CD14-positive monocyte (primary cell): Measurements from ENCODE around the gene CDH23. TPM values are rescaled to one million over a fixed set of nuclear protein-coding genes. Genes with fewer than 3 reads are reported as not detected.

Experiments
- DNase-seq, 3 donors: peaks; one replicate each; pipeline ENCODE4 v3.0.0-alpha.2; 2011 to 2022
- H2AFZ ChIP-seq: 2 replicates; pipeline ENCODE4 v1.6.0; 2012; ENCODE audit warnings: mild to moderate bottlenecking, low read depth, low read length, inconsistent platforms; ENCODE audit not compliant: insufficient read depth, poor library complexity, severe bottlenecking
- H3K27ac ChIP-seq, 2 donors: 1 replicate in 1 of 2; 2 replicates in 1 of 2; pipeline ENCODE4 v1.5.1; 2012 to 2013; ENCODE audit warnings: low read length in 2 of 2, control low read depth in 1 of 2, inconsistent platforms in 1 of 2, low read depth in 1 of 2, mild to moderate bottlenecking in 1 of 2
- H3K27me3 ChIP-seq, 2 donors: one replicate each; pipeline versions ENCODE4 v1.6.0 to v1.6.1; 2011 to 2013; ENCODE audit warnings: low read length in 2 of 2; ENCODE audit not compliant: control insufficient read depth in 2 of 2, insufficient read depth in 2 of 2
- H3K36me3 ChIP-seq, 2 donors: replicated peaks in 1 of 2; 1 replicate in 1 of 2; 2 replicates in 1 of 2; pipeline versions ENCODE4 v1.5.1 to v1.6.1; 2012 to 2013; ENCODE audit warnings: low read length in 2 of 2, control low read depth in 1 of 2, inconsistent platforms in 1 of 2, mild to moderate bottlenecking in 1 of 2; ENCODE audit not compliant: insufficient read depth in 2 of 2, control insufficient read depth in 1 of 2
- H3K4me1 ChIP-seq, 2 donors: 1 replicate in 1 of 2; 2 replicates in 1 of 2; pipeline versions ENCODE4 v1.5.1 to v1.6.1; 2012 to 2013; ENCODE audit warnings: low read length in 2 of 2, control low read depth in 1 of 2, inconsistent platforms in 1 of 2, mild to moderate bottlenecking in 1 of 2, moderate library complexity in 1 of 2; ENCODE audit not compliant: insufficient read depth in 2 of 2, control insufficient read depth in 1 of 2
- H3K4me2 ChIP-seq: replicated peaks from 2 replicates; pipeline ENCODE3; 2012; ENCODE audit warnings: low read length, moderate library complexity, mild to moderate bottlenecking; ENCODE audit not compliant: poor library complexity, severe bottlenecking; ENCODE audit errors: extremely low read depth
- H3K4me3 ChIP-seq, 3 experiments: fragments of 200-600 bp in 1 of 3; sonication (generic) in 1 of 3; replicated peaks in 1 of 3; 1 replicate in 2 of 3; 2 replicates in 1 of 3; pipeline ENCODE4 v1.5.1; 2011 to 2013; ENCODE audit warnings: low read length in 3 of 3, mild to moderate bottlenecking in 3 of 3, control low read depth in 2 of 3, low read depth in 2 of 3, inconsistent platforms in 1 of 3, moderate library complexity in 1 of 3
- H3K79me2 ChIP-seq: 2 replicates; pipeline ENCODE4 v1.6.0; 2012; ENCODE audit warnings: mild to moderate bottlenecking, control low read depth, inconsistent platforms, low read length, moderate library complexity; ENCODE audit not compliant: insufficient read depth
- H3K9ac ChIP-seq: 2 replicates; pipeline ENCODE4 v1.6.0; 2017; ENCODE audit warnings: low read length, mild to moderate bottlenecking; ENCODE audit not compliant: insufficient read depth, poor library complexity, severe bottlenecking
- H3K9me3 ChIP-seq, 2 donors: replicated peaks in 1 of 2; 1 replicate in 1 of 2; 2 replicates in 1 of 2; pipeline versions ENCODE4 v1.5.1 to v1.6.1; 2012 to 2013; ENCODE audit warnings: low read length in 2 of 2, control low read depth in 1 of 2; ENCODE audit not compliant: control insufficient read depth in 1 of 2, insufficient read depth in 1 of 2
- H4K20me1 ChIP-seq: 2 replicates; pipeline ENCODE4 v1.6.0; 2012; ENCODE audit warnings: mild to moderate bottlenecking, low read length, control low read depth, moderate library complexity; ENCODE audit not compliant: insufficient read depth
- H3K27ac Mint-ChIP-seq, 7 donors: one replicate each; pipeline ENCODE4 v1.8.0; 2020; ENCODE audit warnings: mild to moderate bottlenecking in 7 of 7, mixed read lengths in 7 of 7, moderate library complexity in 6 of 7, inconsistent platforms in 2 of 7
- H3K27me3 Mint-ChIP-seq, 3 donors: one replicate each; pipeline ENCODE4 v1.8.0; 2021 to 2022; ENCODE audit warnings: low read depth in 3 of 3, mild to moderate bottlenecking in 3 of 3, mixed read lengths in 3 of 3, moderate library complexity in 3 of 3, inconsistent platforms in 1 of 3
- H3K36me3 Mint-ChIP-seq, 2 donors: one replicate each; pipeline ENCODE4 v1.8.0; 2020; ENCODE audit warnings: mixed read lengths in 2 of 2, inconsistent platforms in 1 of 2, mild to moderate bottlenecking in 1 of 2
- H3K4me1 Mint-ChIP-seq: one replicate; pipeline ENCODE4 v1.8.0; 2020; ENCODE audit warnings: mild to moderate bottlenecking, mixed read lengths
- H3K4me3 Mint-ChIP-seq, 2 donors: one replicate each; pipeline ENCODE4 v1.8.0; 2020; ENCODE audit warnings: mild to moderate bottlenecking in 2 of 2, mixed read lengths in 2 of 2, moderate library complexity in 1 of 2
- H3K9me3 Mint-ChIP-seq, 7 donors: one replicate each; pipeline ENCODE4 v1.8.0; 2020 to 2022; ENCODE audit warnings: mixed read lengths in 7 of 7, mild to moderate bottlenecking in 6 of 7, moderate library complexity in 6 of 7, inconsistent platforms in 2 of 7
- WGBS: methylation state at CpG from one replicate; pipeline ENCODE4 v1.1.5; 2013; ENCODE audit warnings: missing lambda C conversion rate; ENCODE audit not compliant: insufficient coverage; 5-methylcytosine and 5-hydroxymethylcytosine counted together
- intact Hi-C, 2 donors: fragments of 100-400 bp; cut with micrococcal nuclease; formaldehyde crosslinking; loops; one replicate each; pipeline versions ENCODE4 v1.15.0 to v1.15.1; 2023
- polyA plus RNA-seq, 3 donors: library from polyadenylated mRNA; depleted of rRNA in 1 of 3; unstranded in 2 of 3; stranded (reverse) in 1 of 3; fragments of 300-500 nt in 2 of 3; fragments of >200 nt in 1 of 3; fragmentation: Illumina TruSeq in 2 of 3; gene quantifications; 1 replicate in 2 of 3; 2 replicates in 1 of 3; pipeline ENCODE4 v1.2.3, GENCODE V29; 2012 to 2021
- TF ChIP-seq, protein P1 (sequence below): fragments of 200-600 bp; IDR thresholded peaks from one replicate; pipeline ENCODE4 v1.8.0; 2022; ENCODE audit warnings: antibody characterized with exemption, mild to moderate bottlenecking

The CDH23 gene
- polyA plus RNA-seq, 3 donors: 8.2 to 36.2 (median 10.5) TPM

DNA sequence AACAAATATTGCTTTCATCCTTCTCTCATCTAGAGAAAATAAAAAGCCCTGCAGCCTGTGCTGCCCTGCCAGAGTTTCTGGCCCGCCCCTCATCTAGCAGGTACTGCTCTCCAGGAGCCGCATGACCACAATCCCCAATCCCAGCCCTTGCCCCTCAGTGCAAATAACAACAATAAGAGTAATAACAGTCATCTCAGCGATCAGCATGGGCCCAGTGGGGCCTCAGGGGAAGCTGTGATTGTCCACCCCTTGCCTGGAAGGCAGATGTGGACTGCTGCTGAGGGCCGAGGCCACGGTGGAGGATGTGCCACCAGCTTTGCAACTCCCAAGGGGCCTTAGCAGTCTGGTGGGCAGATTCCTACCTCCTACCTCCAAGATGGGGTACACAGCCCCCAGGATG is 106.1 kb downstream of the CDH23 start:
- Mint-ChIP-seq H3K4me1 (peaks cover 23% of the 10 kb centered on the region), H3K9me3 (peaks cover 0 to 4% (median 0%) of the 10 kb centered on the region in 7 donors), H3K36me3 (no peaks in the 10 kb centered on the region), H3K27ac (no peak overlapping the region), H3K27me3 (peaks cover 0 to 3% (median 2%) of the 10 kb centered on the region in 3 donors), H3K4me3 (no peak overlapping the region)
- Histone ChIP-seq H2AFZ (no peak overlapping the region), H3K9me3 (no peaks in the 10 kb centered on the region), H3K4me1 (peaks cover 8 to 21% of the 10 kb centered on the region in 2 donors), H3K4me2 (no peak overlapping the region), H3K27ac (no peak overlapping the region), H3K4me3 (no peak overlapping the region), H3K9ac (no peak overlapping the region), H3K27me3 (no peaks in the 10 kb centered on the region), H3K79me2 (no peaks in the 10 kb centered on the region), H3K36me3 (no peaks in the 10 kb centered on the region), H4K20me1 (no peaks in the 10 kb centered on the region)
- intact Hi-C loops: no loop called here
- DNase-seq: no peak
- TF ChIP-seq, protein P1, sequence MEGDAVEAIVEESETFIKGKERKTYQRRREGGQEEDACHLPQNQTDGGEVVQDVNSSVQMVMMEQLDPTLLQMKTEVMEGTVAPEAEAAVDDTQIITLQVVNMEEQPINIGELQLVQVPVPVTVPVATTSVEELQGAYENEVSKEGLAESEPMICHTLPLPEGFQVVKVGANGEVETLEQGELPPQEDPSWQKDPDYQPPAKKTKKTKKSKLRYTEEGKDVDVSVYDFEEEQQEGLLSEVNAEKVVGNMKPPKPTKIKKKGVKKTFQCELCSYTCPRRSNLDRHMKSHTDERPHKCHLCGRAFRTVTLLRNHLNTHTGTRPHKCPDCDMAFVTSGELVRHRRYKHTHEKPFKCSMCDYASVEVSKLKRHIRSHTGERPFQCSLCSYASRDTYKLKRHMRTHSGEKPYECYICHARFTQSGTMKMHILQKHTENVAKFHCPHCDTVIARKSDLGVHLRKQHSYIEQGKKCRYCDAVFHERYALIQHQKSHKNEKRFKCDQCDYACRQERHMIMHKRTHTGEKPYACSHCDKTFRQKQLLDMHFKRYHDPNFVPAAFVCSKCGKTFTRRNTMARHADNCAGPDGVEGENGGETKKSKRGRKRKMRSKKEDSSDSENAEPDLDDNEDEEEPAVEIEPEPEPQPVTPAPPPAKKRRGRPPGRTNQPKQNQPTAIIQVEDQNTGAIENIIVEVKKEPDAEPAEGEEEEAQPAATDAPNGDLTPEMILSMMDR: no peak
- WGBS: 96% methylated on average over 4 of the region's 5 CpGs

DNA sequence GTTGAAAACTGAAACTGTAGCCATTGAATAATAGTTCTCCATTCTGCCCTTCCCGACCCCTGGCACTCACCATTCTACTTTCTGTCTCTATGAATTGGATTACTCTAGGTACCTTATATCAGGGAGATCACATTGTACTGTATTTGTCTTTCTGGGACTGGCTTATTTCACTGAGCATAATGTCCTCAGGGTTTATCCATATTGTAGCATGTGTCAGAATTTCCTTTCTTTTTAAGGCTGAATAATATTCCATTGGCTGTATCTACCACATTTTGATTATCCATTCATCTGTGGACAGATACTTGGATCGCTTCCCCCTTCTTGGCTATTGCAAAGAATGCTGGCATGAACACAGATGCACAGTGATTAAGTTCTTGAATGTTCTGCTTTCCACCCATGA is 107.4 kb downstream of the CDH23 start:
- peaks cover 0 to 5% (median 2%) of the 10 kb centered on the region in 3 donors for H3K27me3 Mint-ChIP-seq
- TF ChIP-seq, protein P1: no peak
- peak overlapping the region in 1 of 7 donors; percentile 53 for H3K27ac Mint-ChIP-seq
- no peak for DNase-seq
- no peak overlapping the region for H3K4me2 ChIP-seq
- no peaks in the 10 kb centered on the region for H3K79me2 ChIP-seq
- no peak overlapping the region for H3K9ac ChIP-seq
- intact Hi-C loops: no loop called here
- H3K4me3 ChIP-seq: no peak overlapping the region
- H3K9me3 Mint-ChIP-seq: peaks cover 0 to 4% (median 0%) of the 10 kb centered on the region in 7 donors
- no peak overlapping the region for H3K27ac ChIP-seq
- H3K36me3 Mint-ChIP-seq: no peaks in the 10 kb centered on the region
- WGBS: no CpG with 5 or more reads among the region's 2 CpGs
- H2AFZ ChIP-seq: no peak overlapping the region
- no peaks in the 10 kb centered on the region for H3K9me3 ChIP-seq
- H3K4me1 Mint-ChIP-seq: peaks cover 23% of the 10 kb centered on the region
- no peaks in the 10 kb centered on the region for H3K36me3 ChIP-seq
- H3K27me3 ChIP-seq: no peaks in the 10 kb centered on the region
- peaks cover 8 to 21% of the 10 kb centered on the region in 2 donors for H3K4me1 ChIP-seq
- H4K20me1 ChIP-seq: no peaks in the 10 kb centered on the region
- no peak overlapping the region for H3K4me3 Mint-ChIP-seq
